GM19397 (cell line): ENCODE results near the gene POLR2H.

Experiments
- ATAC-seq: cut with Tn5 transposase; IDR thresholded peaks from one replicate; pipeline ENCODE4 v1.9.1; 2021; ENCODE audit warnings: mild to moderate bottlenecking, moderate library complexity; ENCODE audit not compliant: unreplicated experiment

Gene POLR2H

GRCh38 chr3:184351511-184352148 lies 9.9 kb upstream of the POLR2H start:
- ATAC-seq: no peak

- no peak for ATAC-seq
Measured at GRCh38 chr3:184352149-184352785, 9.2 kb upstream of the POLR2H start.

- no peak for ATAC-seq
Measured at GRCh38 chr3:184352897-184353545, 8.5 kb upstream of the POLR2H start.

GRCh38 chr3:184353546-184353941 lies 8.0 kb upstream of the POLR2H start:
- no peak for ATAC-seq

- no peak for ATAC-seq
Measured at GRCh38 chr3:184354121-184354728, 7.3 kb upstream of the POLR2H start.

GRCh38 chr3:184354754-184355153 lies 6.8 kb upstream of the POLR2H start:
- ATAC-seq: no peak

- no peak for ATAC-seq
Measured at GRCh38 chr3:184355261-184356040, 6.1 kb upstream of the POLR2H start.

GRCh38 chr3:184357248-184358123 lies 4.0 kb upstream of the POLR2H start:
- ATAC-seq: no peak

GRCh38 chr3:184358124-184358767 lies 3.3 kb upstream of the POLR2H start:
- no peak for ATAC-seq

GRCh38 chr3:184358921-184359350 lies 2.6 kb upstream of the POLR2H start:
- no peak for ATAC-seq

- no peak for ATAC-seq
Measured at GRCh38 chr3:184359610-184360009, 1.9 kb upstream of the POLR2H start.

GRCh38 chr3:184360070-184360928 lies 1.2 kb upstream of the POLR2H start:
- ATAC-seq: no peak

- peak; percentile 4 for ATAC-seq
Measured at GRCh38 chr3:184360929-184361531, 480 bp upstream of the POLR2H start.

- ATAC-seq: peak; percentile 3
Measured at GRCh38 chr3:184361932-184362667, 590 bp downstream of the POLR2H start.

GRCh38 chr3:184362668-184363546 lies 1.4 kb downstream of the POLR2H start:
- ATAC-seq: peak; percentile 83

GRCh38 chr3:184366619-184367289 lies 5.2 kb downstream of the POLR2H start:
- no peak for ATAC-seq
